ENCODE data around the gene TPI1.

Gene TPI1

DNA sequence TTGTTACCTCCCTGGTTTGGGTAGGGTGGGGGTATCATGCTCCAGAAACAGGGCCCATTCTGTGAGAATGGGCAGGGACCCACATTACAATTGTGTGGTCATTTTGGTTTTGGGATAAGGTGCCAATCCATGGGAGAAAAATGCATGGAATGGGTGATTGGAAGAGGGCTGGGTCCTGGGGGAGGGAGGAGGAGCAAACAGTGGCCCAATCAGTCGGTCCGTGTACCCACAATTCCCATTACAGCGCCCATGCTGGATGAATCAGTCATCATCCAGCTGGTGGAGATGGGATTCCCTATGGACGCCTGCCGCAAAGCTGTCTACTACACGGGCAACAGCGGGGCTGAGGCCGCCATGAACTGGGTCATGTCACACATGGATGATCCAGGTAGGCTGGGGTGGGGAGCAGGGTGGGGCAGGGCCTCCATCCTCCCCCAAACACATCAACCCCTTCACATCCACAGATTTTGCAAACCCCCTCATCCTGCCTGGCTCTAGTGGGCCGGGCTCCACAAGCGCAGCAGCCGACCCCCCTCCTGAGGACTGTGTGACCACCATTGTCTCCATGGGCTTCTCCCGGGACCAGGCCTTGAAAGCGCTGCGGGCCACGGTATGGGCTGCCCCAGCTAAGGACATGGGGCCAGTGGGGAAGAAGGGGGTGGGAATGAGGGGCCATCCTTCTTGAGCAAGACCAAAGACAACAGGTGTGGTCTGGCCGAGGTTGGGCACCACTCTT, 3.6 kb upstream of the TPI1 start:
- TF ChIP-seq, protein P1, sequence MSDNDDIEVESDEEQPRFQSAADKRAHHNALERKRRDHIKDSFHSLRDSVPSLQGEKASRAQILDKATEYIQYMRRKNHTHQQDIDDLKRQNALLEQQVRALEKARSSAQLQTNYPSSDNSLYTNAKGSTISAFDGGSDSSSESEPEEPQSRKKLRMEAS (IDR thresholded peaks at IDR 0.05), result no peak
- TF ChIP-seq FOXM1 (IDR thresholded peaks at IDR 0.05; ENCODE audit: borderline replicate concordance, low read depth), result no peak

DNA sequence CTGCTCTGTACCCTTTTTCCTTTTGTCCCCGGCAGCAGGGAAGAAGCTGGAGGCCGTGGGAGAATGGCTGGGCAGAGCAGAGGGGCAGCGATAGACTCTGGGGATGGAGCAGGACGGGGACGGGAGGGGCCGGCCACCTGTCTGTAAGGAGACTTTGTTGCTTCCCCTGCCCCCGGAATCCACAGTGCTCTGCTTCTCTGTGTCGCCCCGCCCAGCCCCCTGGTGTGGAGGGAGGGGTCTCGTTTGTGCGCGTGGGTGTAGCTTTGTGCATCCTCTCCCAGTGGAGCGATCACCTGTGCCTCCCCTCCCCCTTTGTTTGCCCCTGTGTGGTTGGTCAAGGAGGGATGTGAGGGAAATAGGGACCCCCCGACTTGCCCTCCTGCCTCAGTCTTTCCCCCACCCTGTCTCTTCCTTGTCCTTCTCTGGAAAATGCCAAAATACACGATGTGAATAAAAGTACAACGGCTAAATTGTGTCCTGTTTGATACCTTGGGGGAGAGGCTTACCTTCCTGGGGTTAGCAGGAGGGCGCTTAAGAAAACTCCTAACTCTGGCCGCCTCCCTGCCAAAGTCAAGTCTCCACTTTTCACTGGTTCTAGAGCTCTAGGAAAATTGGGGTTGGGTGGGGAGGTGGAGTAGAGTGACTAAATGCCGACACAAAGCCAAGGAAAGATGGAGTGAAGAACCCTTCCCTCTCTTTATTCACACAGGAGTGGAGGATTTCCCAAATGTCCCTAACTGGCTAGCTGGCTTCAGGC, 990 bp upstream of the TPI1 start:
- peak; percentile 82 for TF ChIP-seq EGR1 (IDR thresholded peaks at IDR 0.05)
- TF ChIP-seq, protein P1 (IDR thresholded peaks at IDR 0.05), result no peak
- TF ChIP-seq TEAD4 (IDR thresholded peaks at IDR 0.05), result no peak

DNA sequence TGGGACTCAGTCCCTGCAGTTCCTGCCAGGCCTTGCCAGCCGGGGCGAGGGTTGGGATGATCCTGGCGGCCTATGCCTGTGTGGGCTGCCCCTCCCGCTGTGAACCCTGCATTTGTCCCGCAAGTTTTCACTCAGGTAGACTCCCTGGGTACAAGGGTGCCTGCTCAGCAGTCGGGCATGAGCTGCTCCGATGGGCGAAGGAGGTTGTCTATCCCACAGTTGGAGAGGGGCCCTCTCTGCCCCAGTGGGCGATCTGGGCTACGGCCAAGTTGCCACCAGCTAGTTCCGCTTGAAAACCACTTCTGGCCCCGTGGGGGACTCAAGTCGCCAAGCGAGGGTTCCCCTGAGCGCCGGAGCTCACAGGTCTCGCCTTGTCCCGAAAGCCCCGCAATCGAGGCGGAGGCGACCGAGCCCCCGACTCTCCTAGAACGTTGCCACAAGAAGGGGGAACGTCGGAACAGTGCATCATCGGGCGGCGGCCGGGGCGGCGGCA, 365 bp upstream of the TPI1 start:
- TF ChIP-seq NFIC (IDR thresholded peaks at IDR 0.05) (peak; percentile 54), CREB1 (IDR thresholded peaks at IDR 0.05; ENCODE audit: low read depth) (no peak), EGR1 (IDR thresholded peaks at IDR 0.05) (no peak), EP300 (IDR thresholded peaks at IDR 0.05; ENCODE audit: borderline replicate concordance) (peak; percentile 7; the same call in 1 of the 2 replicates), TAF1 (IDR thresholded peaks at IDR 0.05; ENCODE audit: low read depth) (no peak)
- TF ChIP-seq, protein P2, sequence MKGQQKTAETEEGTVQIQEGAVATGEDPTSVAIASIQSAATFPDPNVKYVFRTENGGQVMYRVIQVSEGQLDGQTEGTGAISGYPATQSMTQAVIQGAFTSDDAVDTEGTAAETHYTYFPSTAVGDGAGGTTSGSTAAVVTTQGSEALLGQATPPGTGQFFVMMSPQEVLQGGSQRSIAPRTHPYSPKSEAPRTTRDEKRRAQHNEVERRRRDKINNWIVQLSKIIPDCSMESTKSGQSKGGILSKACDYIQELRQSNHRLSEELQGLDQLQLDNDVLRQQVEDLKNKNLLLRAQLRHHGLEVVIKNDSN (IDR thresholded peaks at IDR 0.05), result no peak

DNA sequence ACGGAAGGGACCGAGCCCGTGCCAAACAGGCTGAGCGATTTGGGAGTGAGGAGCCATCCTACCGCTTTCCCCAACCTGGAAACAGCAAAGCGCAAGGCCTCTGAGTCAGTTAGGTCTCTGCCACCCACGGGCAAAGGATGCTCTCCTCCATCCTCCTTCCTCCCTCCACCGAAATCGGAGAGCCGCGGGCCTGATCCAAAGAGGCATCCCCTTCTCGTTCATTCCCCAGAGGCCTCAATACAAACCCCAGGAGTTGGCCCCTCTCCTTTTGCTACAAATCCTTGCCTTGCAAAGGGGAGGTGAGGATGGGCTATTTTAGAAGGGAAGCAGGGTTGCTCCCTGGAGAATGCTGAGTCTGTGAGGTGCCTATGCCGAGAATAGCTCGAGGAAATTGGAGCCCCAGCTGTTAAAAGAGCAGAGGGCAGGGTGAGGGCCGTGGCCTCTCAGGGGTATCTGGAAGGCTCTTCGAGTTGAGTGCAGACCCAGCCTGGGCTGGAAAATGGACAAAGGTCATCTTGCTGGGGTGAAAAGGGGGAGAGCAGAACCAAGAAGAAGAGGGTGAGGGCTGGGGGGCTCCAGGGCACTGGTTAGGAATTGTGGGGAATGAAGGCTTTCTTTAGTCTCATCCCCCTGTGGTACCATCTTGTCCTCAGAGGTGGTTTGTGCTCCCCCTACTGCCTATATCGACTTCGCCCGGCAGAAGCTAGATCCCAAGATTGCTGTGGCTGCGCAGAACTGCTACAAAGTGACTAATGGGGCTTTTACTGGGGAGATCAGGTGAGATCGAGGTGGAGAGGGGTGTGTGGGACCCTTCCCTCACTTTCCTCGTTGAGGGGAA, 1.1 kb downstream of the TPI1 start:
- TF ChIP-seq EGR1 (IDR thresholded peaks at IDR 0.05), result no peak
- no peak for TF ChIP-seq YY1 (IDR thresholded peaks at IDR 0.05; ENCODE audit: low read depth)
- TF ChIP-seq ZBTB7A (IDR thresholded peaks at IDR 0.05; ENCODE audit: low read depth), result 0 out of 2 replicates have a peak, but pooled peaks have one; percentile 14
- no peak for TF ChIP-seq CREB1 (IDR thresholded peaks at IDR 0.05; ENCODE audit: low read depth)

DNA sequence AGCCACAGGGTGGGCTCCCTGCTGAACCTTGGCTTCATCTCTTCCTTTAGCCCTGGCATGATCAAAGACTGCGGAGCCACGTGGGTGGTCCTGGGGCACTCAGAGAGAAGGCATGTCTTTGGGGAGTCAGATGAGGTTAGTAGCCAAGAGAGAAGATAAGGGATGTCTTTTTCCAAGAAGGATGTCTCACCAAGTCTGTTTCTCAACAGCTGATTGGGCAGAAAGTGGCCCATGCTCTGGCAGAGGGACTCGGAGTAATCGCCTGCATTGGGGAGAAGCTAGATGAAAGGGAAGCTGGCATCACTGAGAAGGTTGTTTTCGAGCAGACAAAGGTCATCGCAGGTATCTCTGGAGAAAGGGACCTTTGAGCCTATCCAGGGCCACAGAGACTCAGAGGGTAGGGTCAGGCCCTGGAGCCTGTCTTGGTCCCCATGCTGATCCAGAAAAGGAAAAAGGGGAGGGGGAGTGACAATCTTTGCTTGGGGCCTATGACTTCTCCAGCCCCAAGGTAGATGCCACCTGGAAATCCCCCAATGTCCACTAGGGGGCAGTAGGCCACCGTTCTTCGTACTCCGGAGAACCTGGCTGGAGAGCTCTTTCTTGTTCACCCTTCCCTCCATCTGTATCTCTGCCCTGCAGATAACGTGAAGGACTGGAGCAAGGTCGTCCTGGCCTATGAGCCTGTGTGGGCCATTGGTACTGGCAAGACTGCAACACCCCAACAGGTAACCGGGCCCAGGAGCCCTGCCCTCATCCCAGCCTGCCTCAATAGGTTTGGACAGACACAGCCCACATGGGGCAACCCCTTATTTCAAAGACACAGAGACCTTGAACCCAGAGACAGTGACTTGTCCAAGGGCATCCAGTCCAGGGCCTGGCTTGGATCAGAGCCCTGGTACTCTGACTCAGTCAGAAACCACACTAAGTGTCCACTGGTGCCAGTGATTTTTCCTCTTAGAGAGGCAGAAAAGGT, 2.0 kb downstream of the TPI1 start:
- TF ChIP-seq RAD21 (IDR thresholded peaks at IDR 0.05; ENCODE audit: low read depth) (peak; percentile 64), TEAD4 (IDR thresholded peaks at IDR 0.05) (no peak), ZBTB7A (IDR thresholded peaks at IDR 0.05; ENCODE audit: low read depth) (no peak)
- TF ChIP-seq, protein P3, sequence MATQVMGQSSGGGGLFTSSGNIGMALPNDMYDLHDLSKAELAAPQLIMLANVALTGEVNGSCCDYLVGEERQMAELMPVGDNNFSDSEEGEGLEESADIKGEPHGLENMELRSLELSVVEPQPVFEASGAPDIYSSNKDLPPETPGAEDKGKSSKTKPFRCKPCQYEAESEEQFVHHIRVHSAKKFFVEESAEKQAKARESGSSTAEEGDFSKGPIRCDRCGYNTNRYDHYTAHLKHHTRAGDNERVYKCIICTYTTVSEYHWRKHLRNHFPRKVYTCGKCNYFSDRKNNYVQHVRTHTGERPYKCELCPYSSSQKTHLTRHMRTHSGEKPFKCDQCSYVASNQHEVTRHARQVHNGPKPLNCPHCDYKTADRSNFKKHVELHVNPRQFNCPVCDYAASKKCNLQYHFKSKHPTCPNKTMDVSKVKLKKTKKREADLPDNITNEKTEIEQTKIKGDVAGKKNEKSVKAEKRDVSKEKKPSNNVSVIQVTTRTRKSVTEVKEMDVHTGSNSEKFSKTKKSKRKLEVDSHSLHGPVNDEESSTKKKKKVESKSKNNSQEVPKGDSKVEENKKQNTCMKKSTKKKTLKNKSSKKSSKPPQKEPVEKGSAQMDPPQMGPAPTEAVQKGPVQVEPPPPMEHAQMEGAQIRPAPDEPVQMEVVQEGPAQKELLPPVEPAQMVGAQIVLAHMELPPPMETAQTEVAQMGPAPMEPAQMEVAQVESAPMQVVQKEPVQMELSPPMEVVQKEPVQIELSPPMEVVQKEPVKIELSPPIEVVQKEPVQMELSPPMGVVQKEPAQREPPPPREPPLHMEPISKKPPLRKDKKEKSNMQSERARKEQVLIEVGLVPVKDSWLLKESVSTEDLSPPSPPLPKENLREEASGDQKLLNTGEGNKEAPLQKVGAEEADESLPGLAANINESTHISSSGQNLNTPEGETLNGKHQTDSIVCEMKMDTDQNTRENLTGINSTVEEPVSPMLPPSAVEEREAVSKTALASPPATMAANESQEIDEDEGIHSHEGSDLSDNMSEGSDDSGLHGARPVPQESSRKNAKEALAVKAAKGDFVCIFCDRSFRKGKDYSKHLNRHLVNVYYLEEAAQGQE (IDR thresholded peaks at IDR 0.05; ENCODE audit: low read depth), result no peak
- TF ChIP-seq, protein P2 (IDR thresholded peaks at IDR 0.05), result no peak

DNA sequence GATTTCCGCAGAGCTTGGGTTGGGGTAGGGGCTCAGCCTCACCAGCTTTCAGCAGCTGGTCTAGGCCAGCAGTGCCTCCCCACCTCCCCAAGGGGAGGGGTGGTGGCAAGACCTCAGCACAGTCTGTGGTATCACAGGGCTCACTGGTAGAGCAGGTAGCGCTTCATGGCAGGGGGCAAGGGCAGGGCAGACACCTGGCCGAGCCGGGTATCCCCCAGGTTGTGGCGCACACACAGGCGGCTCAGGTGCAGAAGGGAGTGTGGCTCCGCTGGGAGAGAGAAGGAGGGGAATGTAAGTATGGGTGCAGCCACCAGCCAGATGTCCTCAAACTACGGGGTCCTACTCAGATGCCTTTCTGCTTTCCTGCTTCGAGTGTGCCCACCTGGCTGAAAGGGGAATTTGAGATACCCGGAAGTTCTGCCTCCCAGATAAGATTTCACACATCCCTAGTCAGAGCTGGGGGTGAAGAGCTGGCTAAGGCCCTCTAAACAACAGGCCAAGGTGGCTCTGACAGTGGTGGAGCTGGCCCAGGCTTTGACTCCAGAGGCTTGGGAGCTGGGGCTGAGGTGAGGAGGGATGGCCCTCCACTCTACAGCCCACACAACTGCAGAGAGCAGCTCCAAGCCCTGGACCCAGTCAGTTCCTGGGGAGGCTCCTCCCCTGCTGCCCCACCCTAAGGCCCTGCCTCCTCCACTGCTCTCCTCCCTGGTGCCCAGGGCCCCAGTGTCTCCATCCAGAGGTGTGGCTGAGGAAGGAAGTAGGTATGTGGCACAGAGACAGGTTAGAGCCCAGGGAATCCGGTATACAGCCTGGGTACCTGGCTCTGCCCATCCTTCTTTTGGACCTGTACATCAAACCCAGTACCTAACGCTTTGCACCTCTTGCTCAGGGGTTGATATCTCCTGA, 4.0 kb downstream of the TPI1 start:
- TF ChIP-seq TAF1 (IDR thresholded peaks at IDR 0.05; ENCODE audit: low read depth) (no peak), YY1 (IDR thresholded peaks at IDR 0.05; ENCODE audit: low read depth) (0 out of 2 replicates have a peak, but pooled peaks have one; percentile 13)
